HepG2 (cell line): Measurements from ENCODE around the gene CRAT. TPM values are rescaled to one million over a fixed set of nuclear protein-coding genes. Genes with fewer than 3 reads are reported as not detected.
A peak's percentile ranks its signal among the peaks of the same experiment; 100 is the strongest.

Source experiments
- CREM ChIP-seq, 2 experiments: sonication (generic) in 1 of 2; formaldehyde crosslinking in 1 of 2; IDR thresholded peaks; 2 replicates each; pipeline versions ENCODE4 v1.4.0 to v1.6.1; 2016 to 2020; ENCODE audit warnings: antibody characterized with exemption in 1 of 2, mild to moderate bottlenecking in 1 of 2, missing genetic modification reagents in 1 of 2
- ELF1 ChIP-seq: sonication (generic); formaldehyde crosslinking; IDR thresholded peaks from 2 replicates; pipeline ENCODE4 v1.4.0; 2020; ENCODE audit warnings: missing genetic modification reagents
- ERF ChIP-seq: IDR thresholded peaks from 2 replicates; pipeline ENCODE4 v1.6.1; 2018; ENCODE audit warnings: missing biosample characterization, missing genetic modification reagents
- ETV5 ChIP-seq: IDR thresholded peaks from 2 replicates; pipeline ENCODE4 v1.6.1; 2018; ENCODE audit warnings: missing biosample characterization, missing genetic modification reagents, inconsistent platforms, borderline replicate concordance
- GATAD1 ChIP-seq: IDR thresholded peaks from 2 replicates; pipeline ENCODE4 v1.6.1; 2016; ENCODE audit warnings: missing genetic modification reagents, missing compliant biosample characterization
- HNRNPUL1 ChIP-seq: fragments of 200-400 bp; formaldehyde crosslinking; IDR thresholded peaks from 2 replicates; pipeline ENCODE4 v1.6.1; 2017; ENCODE audit warnings: low read depth, mild to moderate bottlenecking, low read length, moderate library complexity
- JUND ChIP-seq: sonication (generic); formaldehyde crosslinking; IDR thresholded peaks from 2 replicates; pipeline ENCODE4 v1.8.0; 2022; ENCODE audit warnings: mild to moderate bottlenecking, missing genetic modification reagents
- KLF15 ChIP-seq: sonication (generic); formaldehyde crosslinking; IDR thresholded peaks from 2 replicates; pipeline ENCODE4 v1.8.1; 2023; ENCODE audit warnings: borderline replicate concordance, mild to moderate bottlenecking, inconsistent platforms, missing genetic modification reagents, mixed read lengths
- NFKB2 ChIP-seq: sonication (generic); formaldehyde crosslinking; IDR thresholded peaks from 2 replicates; pipeline ENCODE4 v1.4.0; 2020; ENCODE audit warnings: missing genetic modification reagents, borderline replicate concordance
- NFYC ChIP-seq: IDR thresholded peaks from 2 replicates; pipeline ENCODE4 v1.6.1; 2016; ENCODE audit warnings: missing genetic modification reagents, missing compliant biosample characterization
- PLRG1 ChIP-seq: fragments of 450-650 bp; conservative IDR thresholded peaks from 2 replicates; pipeline ENCODE4 v1.6.1; 2016
- SIN3B ChIP-seq: fragments of 150-350 bp; IDR thresholded peaks from 2 replicates; pipeline ENCODE4 v1.6.1; 2014; ENCODE audit warnings: low read length
- SP2 ChIP-seq: sonication (generic); formaldehyde crosslinking; IDR thresholded peaks from 2 replicates; pipeline ENCODE4 v1.5.1; 2020; ENCODE audit warnings: mild to moderate bottlenecking, missing genetic modification reagents
- TAF1 ChIP-seq: sonication (generic); formaldehyde crosslinking; IDR thresholded peaks from 2 replicates; pipeline ENCODE4 v1.4.0; 2020; ENCODE audit warnings: missing genetic modification reagents
- TGIF2 ChIP-seq: IDR thresholded peaks from 2 replicates; pipeline ENCODE4 v1.6.1; 2016; ENCODE audit warnings: control low read depth, missing compliant biosample characterization
- ZEB1 ChIP-seq: IDR thresholded peaks from 2 replicates; pipeline ENCODE4 v1.6.1; 2012; ENCODE audit warnings: mild to moderate bottlenecking, low read depth, inconsistent platforms; ENCODE audit not compliant: insufficient replicate concordance
- ZNF260 ChIP-seq: sonication (generic); formaldehyde crosslinking; IDR thresholded peaks from 2 replicates; pipeline ENCODE4 v1.4.0; 2020; ENCODE audit warnings: missing genetic modification reagents, low read depth, mild to moderate bottlenecking, borderline replicate concordance
- ZNF335 ChIP-seq: sonication (generic); formaldehyde crosslinking; IDR thresholded peaks from 2 replicates; pipeline ENCODE4 v1.4.0; 2020; ENCODE audit warnings: missing genetic modification reagents
- ZNF367 ChIP-seq: sonication (generic); formaldehyde crosslinking; IDR thresholded peaks from 2 replicates; pipeline ENCODE4 v1.4.0; 2020; ENCODE audit warnings: missing genetic modification reagents, borderline replicate concordance
- ZNF546 ChIP-seq: sonication (generic); formaldehyde crosslinking; conservative IDR thresholded peaks from 2 replicates; pipeline ENCODE4 v1.8.1; 2023; ENCODE audit warnings: mild to moderate bottlenecking, missing genetic modification reagents
- ZNF629 ChIP-seq: sonication (generic); formaldehyde crosslinking; conservative IDR thresholded peaks from 2 replicates; pipeline ENCODE4 v1.5.0; 2020; ENCODE audit warnings: missing genetic modification reagents
- polyA plus RNA-seq, 8 experiments: library from polyadenylated mRNA; depleted of rRNA in 3 of 8; stranded (reverse) in 7 of 8; unstranded in 1 of 8; fragments of >200 nt; fragmentation: Illumina TruSeq in 4 of 8; extraction: Trizol in 4 of 8; gene quantifications; 2 replicates each; pipeline versions ENCODE4 v1.2.1 to v1.2.3, GENCODE V29; 2011 to 2016; ENCODE audit warnings: low read depth in 4 of 8, missing spikeins in 1 of 8, mixed read lengths in 1 of 8; ENCODE audit not compliant: insufficient read depth in 1 of 8
- total RNA-seq, 5 experiments: library from RNA; depleted of rRNA; stranded (reverse); fragments of >200 nt; fragmentation: Illumina TruSeq; extraction: Trizol; gene quantifications; 2 replicates each; pipeline ENCODE4 v1.2.3, GENCODE V29; 2016; ENCODE audit warnings: low read depth in 1 of 5
- TF ChIP-seq, protein P1 (sequence below): sonication (generic); formaldehyde crosslinking; IDR thresholded peaks from 2 replicates; pipeline ENCODE4 v1.4.0; 2020; ENCODE audit warnings: mild to moderate bottlenecking, missing genetic modification reagents
- TF ChIP-seq, protein P2 (sequence below): sonication (generic); formaldehyde crosslinking; IDR thresholded peaks from 2 replicates; pipeline ENCODE4 v1.5.1; 2020; ENCODE audit warnings: mild to moderate bottlenecking, moderate library complexity, missing genetic modification reagents
- TF ChIP-seq, protein P3 (sequence below): sonication (generic); formaldehyde crosslinking; IDR thresholded peaks from 2 replicates; pipeline ENCODE4 v1.8.1; 2023; ENCODE audit warnings: mild to moderate bottlenecking, missing genetic modification reagents
- TF ChIP-seq, protein P4 (sequence below): IDR thresholded peaks from 2 replicates; pipeline ENCODE4 v1.6.1; 2018; ENCODE audit warnings: missing genetic modification reagents

The CRAT gene
- total and polyA plus RNA-seq, 2 of the 13 experiments (the other 11 are each of a cell fraction or from before 2014, with no cell fraction given) = 26.1 to 26.6 TPM

DNA sequence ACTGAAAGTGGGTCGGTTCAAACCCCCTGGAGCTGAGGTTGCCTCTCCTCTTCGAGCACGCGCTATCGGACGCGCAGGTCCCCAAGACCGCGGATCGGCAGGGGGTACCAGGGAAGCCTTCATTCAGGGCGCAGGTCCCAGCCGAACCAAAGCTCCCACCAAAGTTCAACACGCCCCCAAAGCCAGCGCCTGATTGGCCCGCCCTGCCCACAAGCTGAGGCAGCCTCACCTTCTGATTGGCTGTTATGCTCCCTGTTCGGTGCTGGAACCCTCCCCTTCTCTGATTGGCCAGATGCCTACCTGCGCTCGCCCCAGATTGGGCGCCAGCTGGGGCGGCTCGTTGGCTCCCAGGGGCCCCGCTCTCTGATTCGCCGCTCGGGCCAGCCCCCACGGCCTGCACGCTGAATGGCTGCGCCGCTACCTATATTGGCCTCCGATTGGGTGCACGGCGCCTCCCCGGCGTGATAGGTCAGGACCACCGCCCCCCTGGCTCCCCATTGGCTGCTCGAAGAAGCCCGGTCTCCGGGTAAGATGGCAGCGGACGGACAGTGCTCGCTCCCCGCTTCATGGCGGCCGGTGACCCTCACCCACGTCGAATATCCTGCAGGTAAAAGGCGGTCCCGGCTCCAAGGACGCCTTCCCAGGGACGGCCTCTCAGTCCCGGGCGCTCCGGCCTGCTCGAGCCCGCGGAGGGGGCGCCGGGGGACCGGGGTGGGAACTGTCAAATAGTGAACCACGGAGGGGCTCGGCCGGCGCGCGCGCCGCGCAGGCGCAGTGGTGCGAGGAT lies 29.8 kb downstream of the CRAT start, which contains the start of gene DOLPP1 (continued):
- TF ChIP-seq CREM (IDR thresholded peaks at IDR 0.05) (peak; percentile 61; the same call in 1 of the 2 replicates), CREM (CRISPR knock-in tag; IDR thresholded peaks at IDR 0.05) (no peak), KLF15 (CRISPR knock-in tag) (peak; percentile 50; the same call in 1 of the 2 replicates), JUND (CRISPR knock-in tag) (no peak), ERF (CRISPR knock-in tag) (peak; percentile 50; the same call in 1 of the 2 replicates), GATAD1 (CRISPR knock-in tag) (peak; percentile 93), TAF1 (CRISPR knock-in tag) (peak; percentile 90), SP2 (CRISPR knock-in tag) (peak; percentile 96), NFYC (peak; percentile 99), NFKB2 (CRISPR knock-in tag) (peak; percentile 9; the same call in 1 of the 2 replicates), ELF1 (CRISPR knock-in tag) (peak; percentile 31; the same call in 1 of the 2 replicates), ZNF629 (peak; percentile 96), HNRNPUL1 (no peak), ZNF367 (CRISPR knock-in tag) (no peak), ZNF546 (no peak), ETV5 (CRISPR knock-in tag) (peak; percentile 30; the same call in 1 of the 2 replicates), ZNF335 (CRISPR knock-in tag) (0 out of 2 replicates have a peak, but pooled peaks have one; percentile 39), PLRG1 (no peak), ZNF260 (CRISPR knock-in tag) (no peak), SIN3B (peak; percentile 92), ZEB1 (peak; percentile 86), TGIF2 (peak; percentile 55)
- TF ChIP-seq, protein P1, sequence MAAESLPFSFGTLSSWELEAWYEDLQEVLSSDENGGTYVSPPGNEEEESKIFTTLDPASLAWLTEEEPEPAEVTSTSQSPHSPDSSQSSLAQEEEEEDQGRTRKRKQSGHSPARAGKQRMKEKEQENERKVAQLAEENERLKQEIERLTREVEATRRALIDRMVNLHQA (CRISPR knock-in tag) = no peak
- TF ChIP-seq, protein P2, sequence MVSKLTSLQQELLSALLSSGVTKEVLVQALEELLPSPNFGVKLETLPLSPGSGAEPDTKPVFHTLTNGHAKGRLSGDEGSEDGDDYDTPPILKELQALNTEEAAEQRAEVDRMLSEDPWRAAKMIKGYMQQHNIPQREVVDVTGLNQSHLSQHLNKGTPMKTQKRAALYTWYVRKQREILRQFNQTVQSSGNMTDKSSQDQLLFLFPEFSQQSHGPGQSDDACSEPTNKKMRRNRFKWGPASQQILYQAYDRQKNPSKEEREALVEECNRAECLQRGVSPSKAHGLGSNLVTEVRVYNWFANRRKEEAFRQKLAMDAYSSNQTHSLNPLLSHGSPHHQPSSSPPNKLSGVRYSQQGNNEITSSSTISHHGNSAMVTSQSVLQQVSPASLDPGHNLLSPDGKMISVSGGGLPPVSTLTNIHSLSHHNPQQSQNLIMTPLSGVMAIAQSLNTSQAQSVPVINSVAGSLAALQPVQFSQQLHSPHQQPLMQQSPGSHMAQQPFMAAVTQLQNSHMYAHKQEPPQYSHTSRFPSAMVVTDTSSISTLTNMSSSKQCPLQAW (CRISPR knock-in tag) = peak; percentile 50; the same call in 1 of the 2 replicates
- TF ChIP-seq, protein P3, sequence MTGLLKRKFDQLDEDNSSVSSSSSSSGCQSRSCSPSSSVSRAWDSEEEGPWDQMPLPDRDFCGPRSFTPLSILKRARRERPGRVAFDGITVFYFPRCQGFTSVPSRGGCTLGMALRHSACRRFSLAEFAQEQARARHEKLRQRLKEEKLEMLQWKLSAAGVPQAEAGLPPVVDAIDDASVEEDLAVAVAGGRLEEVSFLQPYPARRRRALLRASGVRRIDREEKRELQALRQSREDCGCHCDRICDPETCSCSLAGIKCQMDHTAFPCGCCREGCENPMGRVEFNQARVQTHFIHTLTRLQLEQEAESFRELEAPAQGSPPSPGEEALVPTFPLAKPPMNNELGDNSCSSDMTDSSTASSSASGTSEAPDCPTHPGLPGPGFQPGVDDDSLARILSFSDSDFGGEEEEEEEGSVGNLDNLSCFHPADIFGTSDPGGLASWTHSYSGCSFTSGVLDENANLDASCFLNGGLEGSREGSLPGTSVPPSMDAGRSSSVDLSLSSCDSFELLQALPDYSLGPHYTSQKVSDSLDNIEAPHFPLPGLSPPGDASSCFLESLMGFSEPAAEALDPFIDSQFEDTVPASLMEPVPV (CRISPR knock-in tag) = peak; percentile 69; the same call in 1 of the 2 replicates
- TF ChIP-seq, protein P4, sequence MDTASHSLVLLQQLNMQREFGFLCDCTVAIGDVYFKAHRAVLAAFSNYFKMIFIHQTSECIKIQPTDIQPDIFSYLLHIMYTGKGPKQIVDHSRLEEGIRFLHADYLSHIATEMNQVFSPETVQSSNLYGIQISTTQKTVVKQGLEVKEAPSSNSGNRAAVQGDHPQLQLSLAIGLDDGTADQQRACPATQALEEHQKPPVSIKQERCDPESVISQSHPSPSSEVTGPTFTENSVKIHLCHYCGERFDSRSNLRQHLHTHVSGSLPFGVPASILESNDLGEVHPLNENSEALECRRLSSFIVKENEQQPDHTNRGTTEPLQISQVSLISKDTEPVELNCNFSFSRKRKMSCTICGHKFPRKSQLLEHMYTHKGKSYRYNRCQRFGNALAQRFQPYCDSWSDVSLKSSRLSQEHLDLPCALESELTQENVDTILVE = peak; percentile 27; the same call in 1 of the 2 replicates
